NCI-H446 treated with DMSO at 0.1 percent for 48 hours (cell line): ENCODE results near the gene OR1F1.
"Not testable (repeated sequence)": the region's sequence is repeated elsewhere in the genome, so short reads cannot be mapped to it uniquely, and the experiment has no call there.

Experiments
- DNase-seq: peaks from one replicate; lab custom pipeline; 2025; lab: John Stamatoyannopoulos, UW

Gene OR1F1

GRCh38 chr16:3150346-3151218 is 37.4 kb upstream of the OR1F1 start:
- peak; percentile 90 for DNase-seq

- no peak for DNase-seq
Measured at GRCh38 chr16:3152027-3152276, 36.1 kb upstream of the OR1F1 start.

- peak; percentile 86 for DNase-seq
Measured at GRCh38 chr16:3152277-3152990, 35.6 kb upstream of the OR1F1 start.

GRCh38 chr16:3152991-3153368 is 35.0 kb upstream of the OR1F1 start:
- DNase-seq, result no peak

DNA sequence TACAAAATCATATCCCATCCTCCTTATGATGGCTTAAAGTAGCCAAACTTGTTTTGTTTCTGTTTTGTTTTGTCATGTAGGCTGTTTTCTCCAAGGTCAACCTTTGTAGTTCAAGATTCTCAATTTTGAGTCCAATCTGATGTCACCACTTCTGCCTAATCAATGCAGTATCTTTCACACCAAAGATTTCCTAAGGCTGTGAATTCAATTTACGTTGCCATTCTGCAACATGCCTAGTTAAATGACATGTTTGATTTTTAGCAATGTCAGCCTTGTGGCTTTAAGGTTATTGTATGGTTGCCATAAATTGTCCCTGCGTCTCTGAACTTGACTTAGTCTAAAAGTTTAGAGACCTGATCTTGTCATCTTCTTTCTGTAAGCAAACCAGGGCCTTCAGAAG is 32.8 kb upstream of the OR1F1 start:
- DNase-seq, result no peak

- no peak for DNase-seq
Measured at GRCh38 chr16:3155972-3156371, 32.0 kb upstream of the OR1F1 start.

DNA sequence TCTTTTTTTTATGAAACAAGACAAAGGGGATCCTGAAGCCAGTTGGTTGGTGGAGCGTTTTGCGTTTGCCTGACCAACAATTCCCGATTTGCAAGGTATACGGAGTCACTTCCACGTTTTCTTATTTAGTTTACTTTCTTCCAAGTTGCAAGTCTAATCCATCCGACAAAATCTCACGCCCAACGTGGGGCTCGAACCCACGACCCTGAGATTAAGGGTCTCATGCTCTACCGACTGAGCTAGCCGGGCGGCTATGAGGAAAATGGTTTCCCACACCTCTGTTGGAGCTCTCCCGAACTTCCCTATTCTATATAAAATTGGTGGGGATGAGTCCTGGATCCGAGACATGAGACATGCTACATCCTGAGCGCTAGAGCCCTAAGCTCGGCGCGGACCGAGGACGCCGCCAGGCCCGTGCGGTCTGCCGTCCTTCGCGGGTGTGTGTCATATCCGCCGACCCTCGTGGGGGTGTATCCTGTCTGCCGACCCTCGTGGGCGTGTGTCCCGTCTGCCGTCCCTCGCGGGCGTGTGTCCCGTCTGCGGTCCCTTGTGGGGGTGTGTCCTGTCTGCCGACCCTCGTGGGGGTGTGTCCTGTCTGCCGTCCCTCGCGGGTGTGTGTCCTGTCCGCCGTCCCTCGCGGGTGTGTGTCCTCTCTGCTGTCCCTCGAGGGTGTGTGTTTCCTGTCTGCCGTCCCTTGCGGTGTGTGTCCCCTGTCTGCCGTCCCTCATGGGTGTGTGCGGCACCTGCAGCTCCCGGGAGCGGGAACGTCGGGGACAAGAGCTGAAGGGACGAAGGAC is 30.6 kb upstream of the OR1F1 start:
- DNase-seq, result peak; percentile 89

- DNase-seq, result no peak
Measured at GRCh38 chr16:3158026-3158509, 29.9 kb upstream of the OR1F1 start.

DNA sequence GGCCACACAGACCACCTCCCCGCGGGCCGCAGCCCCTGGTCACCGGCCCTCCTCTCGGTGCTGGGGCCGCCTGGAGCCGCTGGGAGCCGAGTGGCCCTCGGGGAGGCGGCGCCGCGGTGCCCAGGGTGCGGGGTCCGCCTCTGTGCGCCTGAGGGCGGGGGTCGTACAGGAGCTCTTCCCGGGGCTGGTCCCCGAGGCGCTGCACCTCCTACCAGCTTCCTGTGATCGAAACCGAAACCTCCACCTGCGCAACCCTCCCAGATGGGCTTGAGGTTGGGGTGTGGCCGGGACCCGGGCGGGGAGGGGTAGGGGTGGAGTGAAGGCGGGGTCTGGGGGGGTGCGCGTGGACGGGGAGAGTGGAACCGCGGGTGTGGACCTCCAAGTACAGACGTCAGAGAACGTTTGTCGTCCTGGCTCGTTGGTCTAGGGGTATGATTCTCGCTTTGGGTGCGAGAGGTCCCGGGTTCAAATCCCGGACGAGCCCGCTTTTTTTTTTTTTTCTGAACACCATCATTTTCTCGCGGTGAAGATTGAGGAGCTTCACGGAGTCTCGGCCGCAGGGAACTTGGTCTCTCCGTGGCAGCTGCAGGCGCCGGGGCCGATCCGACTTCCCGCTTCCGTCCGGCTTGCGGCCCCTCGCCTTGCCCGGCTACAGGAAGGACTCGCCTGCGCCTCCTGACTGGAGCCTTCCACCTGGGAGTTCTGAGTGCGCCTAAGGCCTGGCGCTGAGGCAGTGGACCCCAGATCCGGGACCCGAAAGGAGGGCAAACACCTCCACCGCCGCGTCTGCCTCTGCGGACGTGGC is 29.3 kb upstream of the OR1F1 start:
- DNase-seq, result peak; percentile 46

- no peak for DNase-seq
Measured at GRCh38 chr16:3161235-3162018, 26.6 kb upstream of the OR1F1 start.

DNA sequence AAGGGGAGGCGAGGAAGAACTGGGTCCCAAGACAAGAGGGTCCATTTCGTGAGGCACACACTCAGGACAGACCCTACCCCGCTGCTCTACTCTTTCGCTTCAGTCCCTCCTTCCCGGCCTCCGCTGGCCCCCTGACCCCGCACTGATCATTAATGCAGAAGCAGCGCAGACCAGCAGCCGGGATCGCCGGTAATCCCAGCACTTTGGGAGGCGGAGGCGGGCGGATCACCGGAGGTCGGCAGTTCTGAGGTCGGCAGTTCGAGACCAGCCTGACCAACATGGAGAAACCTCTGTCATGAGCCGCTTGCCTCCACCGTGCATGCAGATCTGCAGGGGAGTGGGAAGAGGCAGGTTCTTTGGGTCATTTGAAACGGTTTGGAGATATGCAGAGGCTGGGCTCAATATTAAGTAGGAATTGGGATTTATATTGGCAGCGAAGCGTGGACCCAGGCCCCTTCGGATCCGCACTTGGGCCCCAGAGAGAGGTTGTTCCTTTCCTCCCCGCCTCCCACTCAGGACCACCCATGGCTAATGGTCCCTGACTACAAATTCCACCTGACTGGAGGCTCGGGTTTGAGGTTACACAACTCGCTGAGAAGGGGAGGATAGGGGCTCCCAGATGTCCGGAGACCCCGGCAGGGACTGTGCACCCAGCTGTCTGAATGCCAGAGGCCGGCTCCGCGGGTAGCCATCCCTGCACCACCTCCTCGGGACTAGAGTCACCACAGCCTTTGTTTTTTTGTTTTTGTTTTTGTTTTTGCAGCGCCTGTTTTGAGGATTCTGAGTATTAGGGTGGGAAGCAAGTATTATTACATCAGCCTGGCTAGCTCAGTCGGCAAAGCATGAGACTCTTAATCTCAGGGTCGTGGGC is 23.6 kb upstream of the OR1F1 start:
- DNase-seq, result no peak

- no peak for DNase-seq
Measured at GRCh38 chr16:3165111-3165822, 22.7 kb upstream of the OR1F1 start.

- DNase-seq, result no peak
Measured at GRCh38 chr16:3166505-3166886, 21.5 kb upstream of the OR1F1 start.

DNA sequence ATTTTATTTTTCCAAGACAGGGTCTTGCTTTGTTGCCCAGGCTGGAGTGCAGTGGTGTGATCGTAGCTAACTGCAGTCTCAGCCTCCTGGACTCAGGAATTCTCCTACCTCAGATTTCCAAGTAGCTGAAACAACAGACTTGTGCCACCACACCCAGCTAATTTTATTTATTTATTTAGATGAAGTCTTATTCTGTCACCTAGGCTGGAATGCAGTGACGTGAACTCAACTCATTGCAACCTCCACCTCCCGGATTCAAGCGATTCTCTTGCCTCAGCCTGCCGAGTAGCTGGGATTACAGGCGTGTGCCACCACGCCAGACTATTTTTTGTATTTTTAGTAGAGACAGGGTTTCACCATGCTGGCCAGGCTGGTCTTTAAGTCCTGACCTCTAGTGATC is 19.3 kb upstream of the OR1F1 start:
- not testable (repeated sequence) for DNase-seq

DNA sequence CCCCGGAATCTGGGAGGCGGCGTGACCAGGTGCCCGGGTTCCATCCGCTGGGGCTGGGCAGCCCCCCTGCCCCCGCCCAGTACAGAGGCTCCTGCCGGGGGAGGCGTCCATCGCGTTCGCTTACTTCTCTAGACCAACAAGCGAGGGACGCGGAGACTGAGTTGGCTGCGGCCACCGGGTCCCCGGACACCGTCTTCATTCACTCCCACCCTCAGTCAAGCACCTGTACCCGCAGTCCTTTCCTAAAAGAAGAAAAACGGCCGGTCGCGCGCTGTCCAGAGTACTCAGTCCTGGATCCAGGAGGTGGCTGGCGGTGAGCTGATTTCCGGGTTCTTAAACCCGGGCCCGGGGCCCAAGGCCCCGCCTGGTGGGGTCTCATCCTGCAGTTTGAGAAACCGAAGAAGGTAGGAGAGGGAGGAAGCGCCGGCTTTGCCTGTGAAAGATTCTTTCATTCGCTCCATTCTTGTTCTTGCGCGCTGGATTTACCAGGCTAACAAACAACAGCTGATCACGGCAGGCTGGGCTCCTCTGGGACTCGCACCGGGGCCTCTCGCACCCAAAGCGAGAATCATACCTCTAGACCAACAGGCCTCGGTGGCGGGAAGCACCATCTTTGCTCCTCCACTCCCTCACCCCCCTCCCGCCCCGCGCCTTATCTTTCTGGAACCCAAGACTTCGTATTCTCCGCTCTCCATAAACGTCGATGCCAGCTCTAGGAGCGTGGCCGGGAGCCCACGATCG is 17.4 kb upstream of the OR1F1 start:
- no peak for DNase-seq

- no peak for DNase-seq
Measured at GRCh38 chr16:3171181-3171854, 16.7 kb upstream of the OR1F1 start.

DNA sequence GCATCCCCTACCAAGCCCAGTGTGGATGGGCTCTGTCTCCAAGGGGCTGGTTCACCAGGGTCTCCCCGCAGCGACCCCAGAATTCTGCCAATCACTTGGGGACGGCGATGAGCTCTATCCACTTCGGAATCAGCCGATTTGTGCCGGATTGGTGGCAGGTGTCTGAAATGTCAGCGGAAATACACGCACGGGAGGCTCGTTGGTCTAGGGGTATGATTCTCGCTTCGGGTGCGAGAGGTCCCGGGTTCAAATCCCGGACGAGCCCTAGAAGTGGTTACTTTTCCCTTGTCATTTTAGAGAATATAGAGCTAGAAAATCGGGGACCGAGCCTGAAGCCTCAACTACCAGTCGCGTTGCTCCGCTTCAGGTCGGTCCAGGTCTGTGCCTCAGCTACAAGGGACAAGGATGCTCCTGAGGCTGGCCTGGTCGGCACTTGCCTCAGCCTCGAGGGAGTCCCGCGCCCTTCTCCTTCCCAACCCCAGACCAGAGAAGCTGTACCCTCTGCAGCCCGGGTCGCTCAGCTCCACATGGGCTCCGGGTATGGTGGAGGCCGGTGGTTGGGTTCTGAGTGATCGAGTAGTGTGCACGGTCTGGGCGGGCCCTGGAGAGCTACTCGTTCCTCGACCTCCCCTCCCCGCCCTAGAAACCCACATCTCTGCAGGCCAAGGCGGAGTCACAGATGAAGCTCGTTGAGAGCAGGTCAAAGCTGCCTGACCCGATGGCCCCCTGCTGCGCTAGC is 16.0 kb upstream of the OR1F1 start:
- peak; percentile 24 for DNase-seq
